NCI-H524 treated with DMSO at 0.1 percent for 48 hours (cell line): Measurements from ENCODE around the gene TIAM2.

Experiments used
- DNase-seq: peaks from one replicate; lab custom pipeline; 2025; lab: John Stamatoyannopoulos, UW

TIAM2 gene

GRCh38 chr6:155235087-155235486, 240.0 kb downstream of the TIAM2 start:
- DNase-seq, result no peak

GRCh38 chr6:155237613-155238012, 242.5 kb downstream of the TIAM2 start:
- no peak for DNase-seq

- no peak for DNase-seq
Observed at GRCh38 chr6:155240905-155241600, 245.9 kb downstream of the TIAM2 start.

GRCh38 chr6:155241966-155242365, 246.9 kb downstream of the TIAM2 start:
- no peak for DNase-seq

- DNase-seq, result no peak
Observed at GRCh38 chr6:155244434-155244833, 249.3 kb downstream of the TIAM2 start.

GRCh38 chr6:155245193-155245592, 250.1 kb downstream of the TIAM2 start:
- DNase-seq, result no peak

- no peak for DNase-seq
Observed at GRCh38 chr6:155245831-155246230, 250.7 kb downstream of the TIAM2 start.

GRCh38 chr6:155246825-155247224, 251.7 kb downstream of the TIAM2 start:
- DNase-seq, result no peak

- DNase-seq, result no peak
Observed at GRCh38 chr6:155247618-155248007, 252.5 kb downstream of the TIAM2 start.

- no peak for DNase-seq
Observed at GRCh38 chr6:155248008-155249001, 253.2 kb downstream of the TIAM2 start.

- no peak for DNase-seq
Observed at GRCh38 chr6:155250701-155251381, 255.7 kb downstream of the TIAM2 start.

- no peak for DNase-seq
Observed at GRCh38 chr6:155252581-155252980, 257.5 kb downstream of the TIAM2 start.

- DNase-seq, result no peak
Observed at GRCh38 chr6:155253337-155253736, 258.2 kb downstream of the TIAM2 start.

GRCh38 chr6:155254139-155254538, 259.0 kb downstream of the TIAM2 start:
- DNase-seq, result no peak

- no peak for DNase-seq
Observed at GRCh38 chr6:155256122-155256795, 261.1 kb downstream of the TIAM2 start.

- DNase-seq, result no peak
Observed at GRCh38 chr6:155257796-155258195, 262.7 kb downstream of the TIAM2 start.

GRCh38 chr6:155259204-155259603, 264.1 kb downstream of the TIAM2 start:
- peak; percentile 96 for DNase-seq

GRCh38 chr6:155259897-155260296, 264.8 kb downstream of the TIAM2 start:
- DNase-seq, result no peak

GRCh38 chr6:155260686-155261085, 265.6 kb downstream of the TIAM2 start:
- DNase-seq, result no peak

- DNase-seq, result no peak
Observed at GRCh38 chr6:155261111-155261900, 266.2 kb downstream of the TIAM2 start.

- no peak for DNase-seq
Observed at GRCh38 chr6:155262655-155263054, 267.5 kb downstream of the TIAM2 start.
